ENCODE measurements around the gene COL13A1.

COL13A1 gene

DNA sequence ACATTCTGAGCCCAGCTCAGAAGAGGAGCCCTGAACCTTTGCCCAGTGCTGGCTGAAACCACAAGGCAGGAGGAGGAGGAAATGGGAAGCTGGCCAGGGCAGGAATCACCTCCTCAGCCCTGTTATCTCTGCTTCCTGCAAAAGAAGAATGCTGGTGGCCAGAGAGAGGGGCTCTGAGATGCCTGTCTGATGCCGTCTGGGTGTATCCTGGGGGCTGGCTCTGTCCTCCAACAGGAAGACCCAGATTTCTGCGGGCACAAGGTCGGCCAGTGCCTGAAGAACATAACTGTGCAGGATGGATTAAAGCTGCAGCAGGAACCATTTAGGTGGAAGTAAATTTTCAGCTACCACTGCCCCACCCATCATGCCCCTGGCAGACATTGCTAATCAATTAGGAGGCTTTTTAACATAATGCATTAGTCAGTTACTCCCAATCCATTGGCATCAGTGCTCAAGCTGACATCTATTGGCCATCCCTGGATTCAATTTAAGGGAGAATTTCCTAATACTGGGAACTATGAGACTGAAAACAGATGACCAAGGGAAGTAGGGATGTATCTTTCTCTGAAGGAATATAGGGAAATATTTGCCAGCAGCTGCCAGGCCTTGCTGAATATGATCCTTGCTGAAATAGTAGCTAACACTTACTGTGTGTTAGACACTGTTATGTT lies 67.7 kb downstream of the COL13A1 start:
- DNase-seq, result peak; percentile 66

DNA sequence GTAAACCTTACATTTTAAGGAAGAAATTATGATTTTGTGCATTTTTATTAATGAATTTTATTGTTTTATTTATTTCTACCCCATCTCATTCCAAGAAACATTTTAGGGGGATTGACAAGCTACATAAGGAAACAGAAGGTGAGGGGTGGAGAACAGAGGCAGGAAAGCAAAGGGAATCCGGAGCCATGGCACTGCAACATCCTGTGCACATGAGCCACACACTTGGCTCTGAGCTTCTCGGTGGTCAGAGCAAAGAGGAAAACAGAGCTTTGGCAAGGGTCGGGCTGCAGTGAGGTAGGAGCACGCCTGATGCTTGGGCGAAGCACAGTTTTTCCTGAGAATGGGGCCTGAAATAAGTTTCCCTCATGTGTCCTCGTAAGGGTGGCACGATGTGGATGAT lies 68.9 kb downstream of the COL13A1 start:
- DNase-seq, result no peak

- no peak for DNase-seq
These were observed 69.4 kb downstream of the COL13A1 start for GRCh38 chr10:69871074-69871473.

GRCh38 chr10:69872323-69872722 lies 70.6 kb downstream of the COL13A1 start:
- no peak for DNase-seq

GRCh38 chr10:69873135-69873639 lies 71.5 kb downstream of the COL13A1 start:
- DNase-seq, result no peak

- DNase-seq, result peak; percentile 64
These were observed 72.7 kb downstream of the COL13A1 start for GRCh38 chr10:69874449-69874848.

GRCh38 chr10:69875856-69876255 lies 74.2 kb downstream of the COL13A1 start:
- DNase-seq, result no peak

DNA sequence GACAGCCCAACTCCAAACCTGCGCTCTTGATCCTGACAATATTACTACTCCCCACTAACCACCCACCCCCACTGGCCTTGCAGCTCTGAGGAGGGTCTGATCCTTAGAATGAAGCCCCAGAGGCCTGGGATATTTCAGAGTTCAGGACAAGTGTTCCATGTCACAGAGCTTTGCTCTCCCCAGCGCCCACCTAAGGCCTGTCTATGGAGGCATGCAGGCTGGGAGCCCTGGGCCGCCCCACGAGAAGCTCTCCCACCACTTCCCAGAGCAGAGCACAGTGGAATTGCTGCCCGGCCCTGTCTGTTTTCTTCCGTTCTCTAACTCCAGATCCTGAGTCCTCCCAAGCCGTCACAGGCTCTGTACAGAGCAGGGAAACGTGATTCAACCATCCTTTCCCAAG lies 74.6 kb downstream of the COL13A1 start:
- DNase-seq, result no peak

DNA sequence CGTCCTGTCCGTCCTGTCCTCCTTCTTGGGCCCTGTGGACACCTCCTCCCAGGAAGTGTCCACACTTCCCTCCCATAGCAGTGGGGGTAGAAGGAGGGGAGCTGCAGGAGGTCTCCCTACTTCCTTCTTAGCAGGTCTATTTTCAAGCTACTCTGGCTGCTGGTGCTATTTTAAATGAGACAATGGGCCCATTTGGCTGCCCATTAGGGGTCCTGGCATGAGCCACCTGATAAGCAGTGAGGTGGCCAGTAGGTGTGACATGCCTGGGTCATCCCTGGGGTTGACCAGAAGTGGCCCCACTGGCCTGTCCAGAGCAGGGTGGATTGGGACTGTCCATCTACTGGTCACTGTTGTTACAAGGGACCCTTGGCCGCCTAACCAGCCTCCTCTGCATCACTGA lies 75.2 kb downstream of the COL13A1 start:
- DNase-seq, result no peak

- DNase-seq, result no peak
These were observed 76.3 kb downstream of the COL13A1 start for GRCh38 chr10:69878038-69878437.

DNA sequence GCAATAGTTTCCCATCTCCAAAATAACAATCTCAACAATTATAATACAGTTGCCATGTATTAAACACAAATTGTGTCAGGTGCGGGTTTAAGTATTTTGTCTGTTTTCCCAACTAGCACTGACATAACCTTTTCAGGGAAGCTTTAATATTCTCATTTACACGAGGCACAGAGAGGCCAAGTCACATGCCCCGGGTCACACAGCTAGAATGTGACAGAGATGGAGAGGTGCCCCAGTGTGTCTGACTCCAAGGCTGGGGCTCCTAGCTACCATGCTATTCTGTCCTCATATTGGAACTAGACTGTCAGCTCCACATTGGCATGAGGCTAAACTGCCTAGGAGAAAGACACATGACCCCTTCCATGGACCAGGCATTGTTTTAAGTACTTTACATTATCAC lies 77.2 kb downstream of the COL13A1 start:
- no peak for DNase-seq

- DNase-seq, result no peak
These were observed 78.0 kb downstream of the COL13A1 start for GRCh38 chr10:69879634-69880257.

DNA sequence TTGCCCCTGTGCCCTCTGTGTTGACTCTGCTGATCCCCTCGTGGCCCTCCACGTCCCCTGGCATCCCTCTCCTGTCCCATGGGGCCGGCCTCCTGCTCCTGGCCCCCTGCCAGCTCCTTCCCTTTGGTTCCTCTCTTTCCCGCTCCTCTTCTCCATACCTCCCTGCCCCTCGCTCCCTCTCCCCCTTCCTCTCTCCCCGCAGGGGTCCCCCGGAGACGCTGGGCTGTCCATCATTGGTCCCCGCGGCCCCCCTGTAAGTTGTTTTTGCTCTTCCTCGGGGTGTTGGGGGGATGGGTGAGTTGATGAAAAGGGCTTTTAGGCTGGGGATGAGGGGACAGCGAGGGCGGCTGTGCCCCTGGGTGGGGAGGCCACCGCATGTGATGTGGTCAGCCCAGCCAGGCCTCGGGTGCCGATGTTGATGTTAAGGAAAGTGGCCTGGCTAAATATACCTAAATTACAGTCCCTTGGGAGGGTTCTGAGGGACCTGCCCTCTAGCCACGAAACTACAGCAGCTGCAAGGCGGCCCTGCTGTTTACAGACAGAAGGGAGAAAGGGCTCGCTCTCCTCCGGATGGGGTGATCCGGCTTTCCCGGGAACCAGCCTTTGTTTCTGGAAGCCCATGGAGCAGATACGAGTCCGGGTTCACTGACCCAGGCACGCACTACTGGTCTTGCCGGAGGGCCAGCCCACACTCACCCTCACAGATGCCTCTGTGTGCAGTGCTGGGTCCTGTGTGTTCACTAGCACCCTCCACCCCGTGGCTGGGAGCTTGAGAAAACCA lies 78.8 kb downstream of the COL13A1 start:
- no peak for DNase-seq

DNA sequence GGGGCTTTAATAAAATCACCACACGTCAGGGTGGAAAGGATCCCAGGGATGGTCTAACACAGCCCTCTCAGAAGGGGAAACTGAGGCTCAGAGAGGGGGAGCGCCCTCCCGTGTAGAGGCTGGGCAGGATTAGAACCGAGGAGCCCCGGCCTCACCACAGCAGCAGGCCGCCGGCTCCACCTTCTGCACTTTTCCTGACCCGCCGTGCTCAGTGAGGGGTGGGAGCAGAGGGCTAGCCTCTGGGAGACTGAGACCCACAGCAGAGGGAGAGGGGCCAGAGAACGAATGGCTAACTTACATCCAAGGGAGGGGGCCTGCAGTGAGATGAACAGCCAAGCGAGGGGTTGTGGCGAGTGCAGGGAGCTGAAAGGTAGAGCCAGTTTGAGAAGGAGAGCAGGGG lies 79.5 kb downstream of the COL13A1 start:
- no peak for DNase-seq

- no peak for DNase-seq
These were observed 81.8 kb downstream of the COL13A1 start for GRCh38 chr10:69883310-69884023.

GRCh38 chr10:69884024-69884367 lies 82.3 kb downstream of the COL13A1 start:
- DNase-seq, result no peak

DNA sequence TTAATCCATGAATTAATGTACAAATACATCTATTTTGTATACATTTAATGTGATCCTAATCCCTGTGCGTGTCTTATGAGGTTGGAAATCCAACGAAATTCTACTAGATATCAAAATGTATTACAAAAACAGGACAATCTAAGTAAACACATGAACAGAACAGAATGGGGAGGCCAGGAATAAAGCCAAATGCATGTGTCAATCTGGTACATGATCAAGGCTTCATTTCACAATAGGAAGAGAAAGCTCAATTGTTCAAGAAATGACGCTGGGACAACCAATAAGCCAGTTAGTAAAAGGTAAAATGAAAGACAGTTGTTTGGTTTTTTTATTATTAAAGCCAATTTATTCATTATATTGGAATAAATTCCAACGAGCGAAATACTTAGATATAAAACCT lies 83.0 kb downstream of the COL13A1 start:
- DNase-seq, result no peak

DNA sequence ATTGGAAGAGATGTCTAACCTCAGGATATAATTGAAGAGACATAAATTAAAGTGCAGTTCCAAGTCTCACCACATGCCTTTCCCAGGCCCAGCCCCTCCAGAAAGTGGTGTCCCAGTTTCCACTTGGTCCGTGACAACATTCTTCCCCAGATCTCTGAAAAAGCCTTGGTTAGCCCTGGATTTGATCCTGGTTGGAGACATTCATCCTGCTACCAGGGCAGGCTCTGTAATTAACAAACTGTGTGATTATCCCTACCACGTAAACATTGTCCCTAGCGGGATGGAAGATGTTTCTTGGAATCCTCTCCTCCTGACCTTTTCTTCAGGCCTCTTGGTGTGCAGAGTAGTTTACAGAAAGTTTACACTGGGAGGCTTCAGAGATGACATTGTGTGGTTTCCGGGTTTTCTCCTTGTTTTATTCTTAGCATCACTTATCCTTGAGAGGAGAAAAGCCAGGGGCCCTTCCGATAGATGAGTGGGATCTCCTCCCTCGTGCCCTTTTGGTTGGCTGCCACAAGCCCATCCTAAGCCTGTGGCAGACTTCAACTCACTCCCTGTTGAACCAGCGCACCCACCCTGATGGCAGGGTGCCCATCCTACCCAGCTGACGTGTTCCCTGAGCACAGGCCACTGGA lies 83.8 kb downstream of the COL13A1 start:
- no peak for DNase-seq

DNA sequence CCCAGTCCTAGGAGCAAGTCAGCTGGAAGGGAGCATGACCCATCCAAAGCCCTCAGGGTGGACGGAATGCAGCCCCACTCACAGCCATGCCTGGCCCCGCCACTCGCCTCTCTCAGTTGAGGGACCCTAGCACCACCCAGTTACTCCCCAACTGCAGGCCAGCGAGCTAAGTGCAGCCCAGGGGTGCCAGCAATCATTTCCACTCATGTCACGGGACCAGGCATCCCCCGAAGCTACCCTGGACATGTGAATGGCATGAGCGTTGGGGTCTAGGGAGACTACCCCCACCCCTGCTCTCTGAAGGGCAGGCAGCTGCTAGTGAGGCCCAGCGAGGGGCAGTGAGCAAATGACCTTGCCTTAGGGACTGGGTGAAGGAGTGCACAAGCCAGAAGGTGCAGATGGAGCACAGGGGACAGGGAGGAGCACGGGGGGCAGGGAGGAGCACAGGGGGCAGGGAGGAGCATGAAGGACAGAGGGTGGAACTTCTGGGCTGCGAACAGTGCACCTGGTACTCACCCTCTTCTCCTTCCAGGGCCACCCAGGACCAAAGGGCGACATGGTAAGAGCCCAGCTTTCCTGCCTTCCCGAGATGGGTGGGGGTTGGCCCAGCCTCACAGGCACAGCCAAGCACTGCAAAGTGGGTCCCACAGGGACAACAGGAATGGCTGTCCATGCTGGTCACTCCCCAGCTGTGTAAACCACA lies 87.3 kb downstream of the COL13A1 start:
- DNase-seq, result no peak

GRCh38 chr10:69890065-69890847 lies 88.5 kb downstream of the COL13A1 start:
- DNase-seq, result no peak

DNA sequence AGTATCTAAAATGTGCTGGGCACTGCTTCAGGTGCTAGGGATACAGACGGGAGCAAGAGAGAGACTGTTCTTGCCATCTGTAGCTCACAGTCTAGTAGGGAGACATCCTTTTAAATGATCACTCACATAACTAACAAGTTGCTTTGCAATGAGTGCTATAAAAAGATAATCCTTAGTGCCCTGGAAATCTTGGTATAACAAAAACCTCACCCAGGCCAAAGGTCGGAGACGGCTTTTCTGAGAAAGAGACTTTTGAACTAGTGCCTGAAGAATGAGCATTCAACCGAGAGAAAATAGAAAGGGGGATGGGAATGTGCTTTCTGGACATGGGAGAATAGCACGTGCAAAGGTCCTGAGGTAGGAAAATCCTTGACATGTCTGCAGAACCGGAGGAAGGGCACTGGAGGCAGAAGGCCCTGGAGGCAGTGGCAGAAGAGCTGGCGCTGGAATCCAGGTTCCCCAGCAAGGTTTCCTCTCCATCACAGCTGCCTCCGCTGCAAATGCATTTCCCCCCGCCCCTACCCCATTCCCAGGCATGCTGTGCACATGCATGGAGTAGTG lies 89.4 kb downstream of the COL13A1 start:
- no peak for DNase-seq

All from fibroblast of skin of right quadriceps (primary cell).